ENCODE data around the gene AADAT. TPM values are rescaled to one million over a fixed set of nuclear protein-coding genes. Genes with fewer than 3 reads are reported as not detected.

AADAT gene
- total RNA-seq, 1 donor from 2014 or later, result not detected

- Mint-ChIP-seq H3K4me1 (ENCODE audit: low read depth) (no peaks in the 10 kb centered on the region), H3K27me3 (ENCODE audit: insufficient read depth) (peaks cover 5% of the 10 kb centered on the region), H3K4me3 (no peak overlapping the region), H3K27ac (no peak overlapping the region), H3K9me3 (no peaks in the 10 kb centered on the region), H3K36me3 (ENCODE audit: low read depth) (no peaks in the 10 kb centered on the region)
- intact Hi-C loops (cut with micrococcal nuclease), result no loop called here
- DNase-seq (ENCODE audit: low spot score), result no peak
These were observed 75.3 kb downstream of the AADAT start for GRCh38 chr4:170014359-170015011.

- H3K4me1 Mint-ChIP-seq (ENCODE audit: low read depth), result no peaks in the 10 kb centered on the region
- peaks cover 7% of the 10 kb centered on the region for H3K27me3 Mint-ChIP-seq (ENCODE audit: insufficient read depth)
- no peak overlapping the region for H3K4me3 Mint-ChIP-seq
- no peaks in the 10 kb centered on the region for H3K36me3 Mint-ChIP-seq (ENCODE audit: low read depth)
- intact Hi-C loops (cut with micrococcal nuclease), result no loop called here
- no peaks in the 10 kb centered on the region for H3K9me3 Mint-ChIP-seq
- no peak for DNase-seq (ENCODE audit: low spot score)
- no peak overlapping the region for H3K27ac Mint-ChIP-seq
These were observed 77.2 kb downstream of the AADAT start for GRCh38 chr4:170012629-170012958.

GRCh38 chr4:170011921-170012628 is 77.7 kb downstream of the AADAT start:
- no peak for DNase-seq (ENCODE audit: low spot score)
- H3K4me1 Mint-ChIP-seq (ENCODE audit: low read depth), result no peaks in the 10 kb centered on the region
- no peaks in the 10 kb centered on the region for H3K9me3 Mint-ChIP-seq
- no peak overlapping the region for H3K27ac Mint-ChIP-seq
- H3K27me3 Mint-ChIP-seq (ENCODE audit: insufficient read depth), result peaks cover 7% of the 10 kb centered on the region
- no peak overlapping the region for H3K4me3 Mint-ChIP-seq
- H3K36me3 Mint-ChIP-seq (ENCODE audit: low read depth), result no peaks in the 10 kb centered on the region
- intact Hi-C loops (cut with micrococcal nuclease), result no loop called here

Other genes starting within 250 kb of the AADAT start
- gene MFAP3L, start 63.6 kb downstream of the AADAT start, total RNA-seq, result 0.47 TPM in 2 replicates

Measured in activated T-helper 1 cell treated with anti-CD3 and anti-CD28 coated beads, Interleukin-12 subunit alpha, Interleukin-12 subunit beta, Interleukin-2, Interleukin-4 antibody, amounts not matched to agents 30 ng/mL and 10 ng/mL and 1 ng/mL, durations not matched to agents 14 hours and 24 hours and 36 hours (primary cell).